Mucosa of descending colon (tissue), 3 donors: ENCODE results near the gene SERINC1. TPM values are rescaled to one million over a fixed set of nuclear protein-coding genes. Genes with fewer than 3 reads are reported as not detected.

ENCODE experiments used
- ATAC-seq: fragments of 200-7000 bp; cut with Tn5 transposase; one replicate; pipeline ENCODE4 v1.9.1; 2020; ENCODE audit warnings: mild to moderate bottlenecking, moderate library complexity
- DNase-seq, 3 donors: peaks; one replicate each; pipeline ENCODE4 v3.0.0-alpha.2; 2020
- H3K36me3 ChIP-seq: fragments of 200-600 bp; one replicate; pipeline ENCODE4 v1.8.0; 2021; ENCODE audit warnings: low read depth, mild to moderate bottlenecking
- H3K4me1 ChIP-seq: fragments of 200-600 bp; one replicate; pipeline ENCODE4 v1.8.0; 2021; ENCODE audit warnings: low read depth, mild to moderate bottlenecking
- H3K4me3 ChIP-seq: fragments of 200-600 bp; one replicate; pipeline ENCODE4 v1.8.0; 2021; ENCODE audit warnings: mild to moderate bottlenecking
- H3K9me3 ChIP-seq: fragments of 200-600 bp; one replicate; pipeline ENCODE4 v1.8.0; 2021; ENCODE audit warnings: mild to moderate bottlenecking
- intact Hi-C, 2 donors: fragments of 100-400 bp; cut with DNase I in 1 of 2; cut with micrococcal nuclease in 1 of 2; formaldehyde crosslinking; loops; one replicate each; pipeline versions ENCODE4 v1.11.0 to v1.11.1; 2022; cut with DNase I, micrococcal nuclease
- total RNA-seq, 3 donors: library from RNA; stranded (reverse); fragmentation: NEBNext Ultra II Directional in 2 of 3; extraction: Animal tissue kit (Norgen Biotek cat#: 25700) in 2 of 3; gene quantifications; one replicate each; pipeline versions ENCODE4 v1.2.1 to v1.2.4, GENCODE V29; 2021 to 2023
- TF ChIP-seq, protein P1 (sequence below): fragments of 200-600 bp; IDR thresholded peaks from one replicate; pipeline ENCODE4 v1.8.0; 2022; ENCODE audit warnings: antibody characterized with exemption, mild to moderate bottlenecking
- donor health status: DM: no; HTN: no; CAD: no; lungs with moderate emphysema.
- donor health status: DM: no; HTN: no; CAD: no.
- donor health status: DM: no; HTN: yes; CAD: no.

SERINC1 gene
- total RNA-seq, 3 donors from 2014 or later, result 111 to 201 (median 113) TPM

DNA sequence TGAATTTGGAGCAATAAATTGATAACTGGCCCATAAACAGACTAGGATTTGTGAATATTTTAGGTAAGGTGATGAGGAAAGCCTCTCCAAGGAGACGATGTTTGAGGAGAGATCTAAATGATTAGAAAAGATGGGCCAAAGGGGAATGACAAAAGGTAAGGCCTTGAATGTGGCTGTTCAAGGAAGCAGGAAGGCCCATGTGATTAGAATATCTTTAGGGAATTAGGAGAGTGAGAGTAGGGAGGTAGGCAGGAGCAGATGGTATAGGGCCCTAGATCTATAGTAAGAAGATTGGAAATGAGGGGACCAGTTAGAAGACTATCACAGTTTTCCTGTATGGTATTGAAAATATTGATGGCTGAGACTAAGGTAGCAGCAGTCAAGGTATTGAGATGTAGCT is 65.4 kb downstream of the SERINC1 start:
- ATAC-seq (no peak), DNase-seq (no peak)
- H3K4me3 ChIP-seq, result no peak overlapping the region
- TF ChIP-seq, protein P1, sequence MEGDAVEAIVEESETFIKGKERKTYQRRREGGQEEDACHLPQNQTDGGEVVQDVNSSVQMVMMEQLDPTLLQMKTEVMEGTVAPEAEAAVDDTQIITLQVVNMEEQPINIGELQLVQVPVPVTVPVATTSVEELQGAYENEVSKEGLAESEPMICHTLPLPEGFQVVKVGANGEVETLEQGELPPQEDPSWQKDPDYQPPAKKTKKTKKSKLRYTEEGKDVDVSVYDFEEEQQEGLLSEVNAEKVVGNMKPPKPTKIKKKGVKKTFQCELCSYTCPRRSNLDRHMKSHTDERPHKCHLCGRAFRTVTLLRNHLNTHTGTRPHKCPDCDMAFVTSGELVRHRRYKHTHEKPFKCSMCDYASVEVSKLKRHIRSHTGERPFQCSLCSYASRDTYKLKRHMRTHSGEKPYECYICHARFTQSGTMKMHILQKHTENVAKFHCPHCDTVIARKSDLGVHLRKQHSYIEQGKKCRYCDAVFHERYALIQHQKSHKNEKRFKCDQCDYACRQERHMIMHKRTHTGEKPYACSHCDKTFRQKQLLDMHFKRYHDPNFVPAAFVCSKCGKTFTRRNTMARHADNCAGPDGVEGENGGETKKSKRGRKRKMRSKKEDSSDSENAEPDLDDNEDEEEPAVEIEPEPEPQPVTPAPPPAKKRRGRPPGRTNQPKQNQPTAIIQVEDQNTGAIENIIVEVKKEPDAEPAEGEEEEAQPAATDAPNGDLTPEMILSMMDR, result no peak
- no peaks in the 10 kb centered on the region for H3K36me3 ChIP-seq
- intact Hi-C loops, result no loop called here
- H3K9me3 ChIP-seq, result no peaks in the 10 kb centered on the region
- no peaks in the 10 kb centered on the region for H3K4me1 ChIP-seq

DNA sequence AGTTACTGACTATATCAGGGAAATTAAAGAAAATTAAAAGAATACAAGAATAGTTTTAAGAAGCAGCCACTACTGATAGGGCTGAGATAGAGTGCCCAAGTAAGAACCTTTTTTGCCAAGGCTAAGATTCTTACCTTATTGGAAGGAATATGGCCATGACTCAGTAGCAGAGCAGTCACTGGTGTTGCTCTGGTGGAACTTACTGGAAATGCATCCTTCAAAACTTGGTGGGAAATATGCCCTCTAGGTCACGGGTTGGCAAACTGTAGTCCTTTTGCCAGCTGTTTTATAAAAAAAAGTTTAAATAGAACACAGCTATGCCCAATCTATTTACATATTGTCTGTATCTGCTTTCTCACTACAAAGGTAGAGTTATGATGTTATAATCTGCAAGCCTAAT is 66.2 kb downstream of the SERINC1 start:
- peaks cover 7% of the 10 kb centered on the region for H3K4me1 ChIP-seq
- TF ChIP-seq, protein P1, result no peak
- no peaks in the 10 kb centered on the region for H3K9me3 ChIP-seq
- DNase-seq, result no peak
- ATAC-seq, result no peak
- H3K4me3 ChIP-seq, result no peak overlapping the region
- intact Hi-C loops, result no loop called here
- H3K36me3 ChIP-seq, result no peaks in the 10 kb centered on the region

DNA sequence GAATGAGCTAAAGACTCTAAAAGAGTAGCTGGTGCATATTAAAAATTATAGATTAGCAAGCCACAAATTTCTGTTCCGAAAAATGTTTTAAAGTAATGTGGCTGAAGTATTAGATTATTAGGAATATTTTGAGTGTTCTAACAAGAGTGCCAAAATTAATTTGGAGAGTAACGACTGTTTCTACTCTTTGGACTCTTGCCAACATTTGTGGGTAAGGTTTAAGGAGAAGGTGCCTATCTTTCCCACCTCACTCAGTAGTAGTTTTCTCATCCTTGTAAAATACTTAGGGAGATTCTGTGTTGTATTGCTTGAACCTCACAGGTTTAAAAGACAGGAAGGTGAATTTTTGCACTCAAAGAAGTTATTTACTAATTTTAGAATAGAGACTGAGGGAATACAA is 67.2 kb downstream of the SERINC1 start:
- ATAC-seq, result no peak
- intact Hi-C loops, result no loop called here
- TF ChIP-seq, protein P1, result no peak
- peaks cover 7% of the 10 kb centered on the region for H3K4me1 ChIP-seq
- no peak for DNase-seq
- H3K36me3 ChIP-seq, result no peaks in the 10 kb centered on the region
- H3K4me3 ChIP-seq, result no peak overlapping the region
- H3K9me3 ChIP-seq, result no peaks in the 10 kb centered on the region

DNA sequence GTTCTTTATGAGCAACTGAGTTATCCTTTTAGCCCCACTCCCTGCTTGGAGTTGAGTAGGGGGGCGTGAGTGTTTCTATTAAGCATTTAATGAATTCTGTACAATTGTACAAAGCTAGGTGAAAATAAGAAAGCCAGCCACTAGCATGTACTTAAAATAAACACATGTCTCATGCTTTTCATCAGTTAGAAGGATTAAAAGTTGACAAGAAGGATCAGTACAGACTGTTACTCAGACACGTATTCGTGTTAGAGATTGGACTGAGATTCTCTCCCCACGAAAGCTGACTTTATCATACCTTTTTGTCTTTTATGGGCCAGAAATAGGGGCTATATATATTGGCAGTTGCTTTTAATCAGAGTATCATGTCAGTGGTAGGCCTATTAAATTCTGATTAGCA is 70.5 kb downstream of the SERINC1 start:
- ATAC-seq (no peak), DNase-seq (no peak)
- Histone ChIP-seq H3K4me1 (peaks cover 7% of the 10 kb centered on the region), H3K9me3 (no peaks in the 10 kb centered on the region), H3K4me3 (no peak overlapping the region), H3K36me3 (no peaks in the 10 kb centered on the region)
- TF ChIP-seq, protein P1, result no peak
- intact Hi-C loops, result no loop called here

DNA sequence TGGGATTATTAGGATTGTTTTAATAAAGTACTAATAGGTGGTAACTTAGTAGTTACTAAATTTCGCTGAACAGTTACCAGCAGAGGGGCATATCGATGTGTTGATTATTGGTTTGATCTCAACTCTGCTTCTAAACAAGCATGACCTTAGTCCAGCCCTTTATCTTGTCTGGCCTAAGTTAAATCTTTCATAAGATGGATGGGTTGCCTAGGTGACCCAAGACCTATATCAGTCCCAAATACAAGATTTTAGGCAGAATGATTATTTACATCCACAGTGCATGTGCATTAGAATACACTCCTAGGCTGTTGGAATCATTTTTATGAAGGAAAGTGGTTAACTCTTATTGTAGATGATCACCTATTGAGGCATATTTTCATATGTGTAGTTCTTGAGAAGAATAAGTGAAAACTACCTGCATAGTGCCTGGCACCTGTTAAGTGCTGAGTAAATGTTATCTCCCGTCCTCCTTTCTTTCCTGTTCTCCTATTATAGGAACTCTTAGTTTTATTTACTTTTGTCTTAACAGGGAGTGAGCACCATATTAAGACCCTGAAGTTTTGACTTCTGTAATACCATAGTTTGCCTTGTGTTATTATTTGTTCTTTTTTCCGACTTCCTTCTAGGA is 71.0 kb downstream of the SERINC1 start:
- intact Hi-C loops, result no loop called here
- DNase-seq, result no peak
- peaks cover 7% of the 10 kb centered on the region for H3K4me1 ChIP-seq
- TF ChIP-seq, protein P1, result no peak
- no peak for ATAC-seq
- no peak overlapping the region for H3K4me3 ChIP-seq
- no peaks in the 10 kb centered on the region for H3K36me3 ChIP-seq
- H3K9me3 ChIP-seq, result no peaks in the 10 kb centered on the region

DNA sequence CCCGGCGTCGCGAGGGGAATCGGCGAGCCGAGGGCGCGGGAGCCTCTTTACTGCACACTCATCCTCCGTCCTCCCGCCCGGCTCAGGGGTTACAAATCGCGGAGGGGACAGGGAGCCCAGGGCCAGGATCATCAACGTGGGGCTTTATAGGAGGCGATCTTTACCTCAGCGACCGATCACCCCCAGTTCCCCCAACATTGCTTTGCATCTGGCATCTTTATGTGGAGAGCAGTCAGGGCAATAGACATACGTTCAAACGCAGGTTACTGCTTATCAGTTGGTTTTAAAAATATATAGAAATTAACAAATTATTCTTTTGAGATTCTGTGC is 71.5 kb downstream of the SERINC1 start:
- H3K4me1 ChIP-seq, result peaks cover 7% of the 10 kb centered on the region
- intact Hi-C loops, result no loop called here
- H3K9me3 ChIP-seq, result no peaks in the 10 kb centered on the region
- DNase-seq (no peak), ATAC-seq (no peak)
- TF ChIP-seq, protein P1, result no peak
- H3K4me3 ChIP-seq, result peak overlapping the region; percentile 95
- no peaks in the 10 kb centered on the region for H3K36me3 ChIP-seq
